ENCODE results near the gene MAPK8IP3.

Gene MAPK8IP3

DNA sequence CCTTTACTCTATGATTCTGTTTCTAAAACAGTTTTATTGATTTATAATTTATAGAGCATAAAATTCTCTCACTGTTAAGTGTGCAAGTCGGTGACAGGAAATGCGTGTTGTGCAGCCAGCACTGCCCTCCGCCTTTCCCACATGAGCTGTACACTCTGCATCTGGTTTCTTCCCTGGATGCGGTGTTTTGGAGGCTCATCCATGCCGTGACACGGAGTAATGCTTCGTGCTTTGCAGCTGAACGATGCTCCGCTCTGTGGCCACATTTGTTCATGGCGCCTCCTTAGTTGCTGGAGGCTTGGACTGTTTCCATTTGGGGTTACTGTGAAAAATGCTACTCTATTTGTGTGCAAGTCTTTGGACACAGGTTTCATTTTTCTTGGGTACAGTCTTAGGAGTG lies 94.7 kb downstream of the MAPK8IP3 start:
- in situ Hi-C loops (cut with MboI; ENCODE audit: low sequenced_read_pairs) = no loop called here

DNA sequence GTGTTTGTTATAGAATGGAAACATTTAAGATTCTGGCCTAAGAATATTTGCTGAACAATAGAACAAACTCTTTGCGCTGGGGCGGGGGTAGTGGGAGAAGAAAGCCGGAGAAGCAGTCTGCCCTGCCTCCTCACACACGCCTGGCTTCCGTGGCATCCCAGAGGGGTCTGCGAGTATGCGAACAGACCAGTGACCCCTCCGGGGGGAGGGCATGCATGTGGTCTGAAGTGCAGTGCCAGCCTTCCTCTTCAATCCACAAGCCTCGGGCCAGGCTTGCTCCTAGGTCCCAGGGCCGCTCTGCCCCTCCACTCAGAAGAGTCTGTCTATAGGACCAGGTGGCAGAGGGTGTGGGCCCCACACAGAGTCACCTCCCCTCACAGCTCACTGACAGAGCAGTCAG lies 101.6 kb downstream of the MAPK8IP3 start:
- in situ Hi-C loops (cut with MboI; ENCODE audit: low sequenced_read_pairs) = no loop called here

DNA sequence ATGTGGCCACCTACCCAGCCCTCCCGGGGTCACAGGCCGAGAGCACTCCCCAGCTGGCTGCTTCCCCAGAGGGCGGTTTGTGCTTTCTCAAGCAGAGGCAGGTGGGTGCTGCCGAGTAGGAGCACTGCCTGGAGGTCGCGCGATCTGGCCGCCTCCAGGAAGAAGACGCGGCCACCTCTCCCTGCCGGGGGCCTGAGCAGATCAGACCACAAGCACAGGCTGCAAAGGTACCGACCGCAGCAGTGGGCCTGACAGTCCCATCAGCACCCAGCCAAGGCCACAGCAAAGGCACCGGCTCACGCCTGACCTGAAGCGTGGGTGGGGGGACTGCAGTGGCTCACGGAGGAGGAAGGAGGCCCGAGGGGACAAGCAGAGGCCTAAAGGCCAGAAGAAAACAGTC lies 102.7 kb downstream of the MAPK8IP3 start:
- in situ Hi-C loops (cut with MboI; ENCODE audit: low sequenced_read_pairs) = no loop called here

DNA sequence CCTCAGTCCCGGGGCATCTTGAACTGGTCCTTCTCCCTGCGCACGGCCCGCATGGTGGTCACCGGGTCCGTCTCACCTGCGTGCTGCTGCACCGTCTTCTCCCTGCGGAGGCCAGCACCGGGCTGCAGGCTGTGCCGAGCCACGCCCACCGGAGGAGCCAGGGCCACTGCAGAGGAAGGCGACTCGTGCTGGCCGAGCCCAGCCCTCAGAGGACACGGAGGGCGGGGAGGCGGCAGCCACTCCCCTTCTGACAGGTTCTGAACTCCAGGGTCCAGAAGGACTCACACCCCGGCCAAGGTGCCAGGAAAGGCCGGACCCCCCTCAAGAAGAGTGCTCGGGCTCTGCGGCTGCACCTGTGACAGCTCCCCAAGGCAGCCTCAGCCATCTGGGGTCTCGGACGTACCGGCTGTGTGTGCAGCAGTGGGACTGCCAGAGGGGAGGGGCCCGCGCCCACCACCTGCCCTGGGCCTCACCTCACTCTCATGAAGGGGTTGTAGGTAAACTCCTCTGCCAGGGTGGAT lies 103.3 kb downstream of the MAPK8IP3 start:
- in situ Hi-C loops (cut with MboI; ENCODE audit: low sequenced_read_pairs) = no loop called here

DNA sequence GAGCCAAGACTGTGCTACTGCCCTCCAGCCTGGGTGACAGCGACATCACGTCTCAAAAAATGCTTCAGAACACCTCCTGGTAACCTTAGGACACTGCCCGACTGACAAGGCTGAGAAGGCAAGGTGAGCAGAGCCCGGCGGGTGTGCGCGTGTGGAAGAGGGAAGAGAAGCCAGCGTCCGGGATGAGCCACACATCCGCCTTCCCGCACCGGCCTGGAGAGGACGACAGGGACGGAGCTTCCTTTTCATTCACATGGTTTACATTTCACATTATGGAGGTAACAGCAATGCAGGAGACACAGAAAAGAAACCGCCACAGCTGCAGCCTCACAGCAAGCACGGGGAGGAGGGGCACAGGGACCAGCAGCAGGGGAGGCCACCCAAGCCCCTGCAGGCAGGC lies 104.1 kb downstream of the MAPK8IP3 start:
- in situ Hi-C loops (cut with MboI; ENCODE audit: low sequenced_read_pairs) = no loop called here

GRCh38 chr16:1810536-1810935 lies 104.5 kb downstream of the MAPK8IP3 start:
- in situ Hi-C loops (cut with MboI; ENCODE audit: low sequenced_read_pairs) = no loop called here

DNA sequence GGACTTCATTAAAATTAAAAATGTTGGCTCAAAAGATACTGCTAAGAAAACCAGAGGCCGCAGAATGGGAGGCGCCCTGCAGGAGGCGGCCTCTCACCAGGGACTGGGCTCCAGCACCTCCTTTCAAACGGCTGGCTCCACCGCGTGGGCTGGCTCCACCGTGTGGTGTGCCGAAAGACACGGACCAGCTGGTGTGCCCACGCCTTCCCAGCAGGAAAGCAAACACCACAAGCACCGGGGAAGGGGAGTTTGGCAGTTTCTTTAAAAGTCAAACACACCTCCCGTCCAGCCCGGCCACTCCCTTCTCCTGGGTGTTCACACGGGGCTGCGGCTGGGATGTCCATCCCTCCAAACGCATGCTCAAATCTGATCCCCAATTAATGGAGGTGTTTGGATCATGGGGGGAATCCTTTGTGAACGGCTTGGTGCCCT lies 106.8 kb downstream of the MAPK8IP3 start:
- in situ Hi-C loops (cut with MboI; ENCODE audit: low sequenced_read_pairs) = no loop called here

DNA sequence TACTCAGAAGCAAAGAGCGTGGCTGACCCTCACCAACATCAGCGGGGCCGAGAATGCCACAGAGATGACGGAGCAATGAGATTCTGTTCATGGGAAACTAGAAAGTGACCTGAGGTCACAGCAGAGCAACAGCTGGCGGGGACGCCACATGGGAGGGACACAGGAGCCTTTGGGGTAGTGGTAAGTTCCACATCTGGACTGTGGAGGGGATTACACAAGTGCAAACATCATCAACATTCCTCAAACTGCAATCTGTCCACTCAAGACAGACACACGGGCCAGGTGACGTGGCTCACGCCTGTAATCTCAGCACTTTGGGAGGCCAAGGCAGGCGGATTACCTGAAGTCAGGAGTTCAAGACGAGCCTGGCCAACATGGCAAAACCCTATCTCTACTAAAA lies 109.5 kb downstream of the MAPK8IP3 start:
- in situ Hi-C loops (cut with MboI; ENCODE audit: low sequenced_read_pairs) = no loop called here

DNA sequence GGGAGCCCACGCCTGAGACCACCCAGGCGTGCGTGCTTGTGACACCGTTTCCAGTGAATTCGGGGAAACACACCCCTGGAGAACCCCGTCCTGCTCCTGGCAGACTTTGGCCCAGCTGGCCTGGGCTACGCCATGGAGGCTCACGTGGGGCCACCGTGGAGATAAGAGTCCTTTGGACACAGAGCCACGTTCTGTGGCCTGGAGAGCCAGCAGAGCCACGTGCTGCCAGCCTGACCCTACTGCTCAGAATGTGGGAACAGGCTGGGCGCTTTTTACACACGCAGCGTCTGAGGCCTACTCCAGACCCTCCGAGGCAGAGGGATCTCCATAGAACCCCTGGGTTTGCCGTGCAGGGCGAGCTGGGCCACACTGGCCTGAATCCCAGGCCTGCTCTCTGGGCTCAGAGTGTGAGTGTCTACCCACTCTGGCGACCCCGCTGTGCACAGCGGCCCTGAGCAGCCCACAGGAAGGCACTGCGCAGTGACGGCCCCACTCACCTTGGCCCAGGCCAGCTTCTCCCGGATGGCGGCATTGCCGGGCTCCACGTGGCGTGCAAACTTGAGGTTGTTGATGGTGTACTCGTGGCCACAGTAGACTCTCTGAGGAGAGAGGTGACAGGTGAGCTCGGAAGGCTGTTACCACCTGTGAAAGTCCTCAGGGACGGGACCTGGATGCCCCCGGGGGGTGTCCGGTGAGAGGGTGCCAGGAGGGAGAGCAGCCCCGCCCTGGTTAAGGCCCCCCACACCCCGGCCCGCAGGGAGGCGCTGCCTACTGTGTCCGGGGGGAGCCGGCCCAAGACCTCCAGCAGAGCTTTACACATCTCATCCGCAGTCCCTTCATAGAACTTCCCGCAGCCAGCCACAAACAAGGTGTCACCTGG lies 110.6 kb downstream of the MAPK8IP3 start:
- in situ Hi-C loops (cut with MboI; ENCODE audit: low sequenced_read_pairs) = no loop called here

GRCh38 chr16:1817276-1817589 lies 111.2 kb downstream of the MAPK8IP3 start:
- in situ Hi-C loops (cut with MboI; ENCODE audit: low sequenced_read_pairs) = no loop called here

DNA sequence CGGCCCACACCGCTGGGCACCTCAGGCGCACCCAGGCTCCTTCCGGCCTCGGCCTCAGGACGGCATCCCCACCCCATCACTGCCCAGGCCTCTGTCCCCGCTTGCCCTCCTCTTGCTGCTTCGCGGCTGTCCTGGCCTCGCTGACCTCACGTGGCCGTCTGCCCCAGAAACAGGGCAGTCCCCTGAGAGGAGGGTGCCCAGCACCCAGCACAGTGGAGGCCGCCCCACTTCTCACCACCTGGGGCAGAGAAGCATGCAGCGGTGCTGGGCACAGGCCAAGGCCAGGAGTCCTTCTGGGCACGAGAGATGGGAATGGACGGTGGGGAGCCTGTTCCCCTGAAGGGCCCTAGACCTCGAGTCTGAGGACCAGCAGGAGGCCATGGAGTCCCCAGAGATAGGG lies 111.7 kb downstream of the MAPK8IP3 start:
- in situ Hi-C loops (cut with MboI; ENCODE audit: low sequenced_read_pairs) = no loop called here

DNA sequence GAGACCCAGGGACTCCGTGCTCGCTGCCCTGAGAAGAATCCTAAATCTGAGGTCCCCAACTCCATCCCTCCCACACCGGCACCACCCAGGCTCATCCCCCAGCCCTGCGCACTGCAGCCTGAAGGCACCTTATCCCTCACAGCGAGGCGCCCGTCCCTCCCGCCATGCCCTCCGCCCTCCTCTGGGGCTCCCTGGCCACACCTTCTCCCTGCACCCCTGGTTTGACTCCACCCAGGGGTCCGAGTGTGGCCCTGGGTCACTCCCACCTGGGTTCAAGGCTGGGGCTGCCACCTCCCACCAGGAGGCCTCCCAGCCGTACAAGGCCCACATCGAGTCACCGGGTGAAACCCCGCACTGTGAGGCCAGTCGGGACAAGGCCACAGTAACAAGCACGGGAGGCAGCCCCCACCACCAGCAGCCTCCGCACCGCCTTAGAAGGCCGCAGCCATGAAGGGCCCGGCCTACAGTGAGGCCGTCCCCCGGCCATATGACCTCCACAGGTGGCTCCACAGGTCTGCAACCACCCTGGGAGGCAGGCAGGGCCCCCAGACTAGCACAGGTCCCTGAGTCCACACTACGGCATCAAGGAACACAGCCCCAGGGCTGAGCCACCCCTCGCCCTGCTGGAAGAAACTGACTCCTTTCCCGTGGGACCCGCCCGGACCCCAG lies 112.3 kb downstream of the MAPK8IP3 start:
- in situ Hi-C loops (cut with MboI; ENCODE audit: low sequenced_read_pairs) = no loop called here

- in situ Hi-C loops (cut with MboI; ENCODE audit: low sequenced_read_pairs) = no loop called here
These were observed 113.0 kb downstream of the MAPK8IP3 start for GRCh38 chr16:1818873-1819525.

- in situ Hi-C loops (cut with MboI; ENCODE audit: low sequenced_read_pairs) = no loop called here
These were observed 113.6 kb downstream of the MAPK8IP3 start for GRCh38 chr16:1819611-1820010.

Measured in HL-60/S4 treated with retinoic acid at 250 ng/mL for 4 days and 3 days (cell line).